Karpas-422 (cell line): ENCODE results near the gene SLC15A4. TPM values are rescaled to one million over a fixed set of nuclear protein-coding genes. Genes with fewer than 3 reads are reported as not detected.

Source experiments
- DNase-seq: peaks from one replicate; pipeline ENCODE4 v3.0.0-alpha.2; 2015
- H2AFZ ChIP-seq: fragments of 200-600 bp; sonication (generic); 2 replicates; pipeline ENCODE4 v1.6.1; 2014; ENCODE audit warnings: antibody characterized with exemption, low read length, mixed read lengths
- H3K27ac ChIP-seq: fragments of 200-600 bp; sonication (generic); 2 replicates; pipeline ENCODE4 v1.5.1; 2014; ENCODE audit warnings: mild to moderate bottlenecking, low read length, moderate library complexity
- H3K27me3 ChIP-seq: fragments of 200-600 bp; sonication (generic); 2 replicates; pipeline ENCODE4 v1.6.1; 2014; ENCODE audit warnings: low read length, mixed read lengths
- H3K36me3 ChIP-seq: fragments of 200-600 bp; sonication (generic); 2 replicates; pipeline ENCODE4 v1.6.1; 2014; ENCODE audit warnings: low read length, mixed read lengths; ENCODE audit not compliant: insufficient read depth
- H3K4me1 ChIP-seq: fragments of 200-600 bp; sonication (generic); 2 replicates; pipeline ENCODE4 v1.6.1; 2014; ENCODE audit warnings: mild to moderate bottlenecking, low read length, mixed read lengths
- H3K4me2 ChIP-seq: fragments of 200-600 bp; sonication (generic); 2 replicates; pipeline ENCODE4 v1.6.1; 2014; ENCODE audit warnings: low read length, low read depth, mild to moderate bottlenecking; ENCODE audit not compliant: poor library complexity, severe bottlenecking
- H3K4me3 ChIP-seq: fragments of 200-600 bp; sonication (generic); 2 replicates; pipeline ENCODE4 v1.5.1; 2014; ENCODE audit warnings: mild to moderate bottlenecking, antibody characterized with exemption, low read length, mixed read lengths
- H3K79me2 ChIP-seq: fragments of 200-600 bp; sonication (generic); 2 replicates; pipeline ENCODE4 v1.6.1; 2014; ENCODE audit warnings: mild to moderate bottlenecking, low read length, mixed read lengths
- H3K9ac ChIP-seq: fragments of 200-600 bp; sonication (generic); 2 replicates; pipeline ENCODE4 v1.6.0; 2014; ENCODE audit warnings: low read length
- H3K9me2 ChIP-seq: fragments of 200-600 bp; sonication (generic), shearing (Covaris generic); replicated peaks from 2 replicates; pipeline ENCODE4 v1.6.0; 2014; ENCODE audit warnings: mild to moderate bottlenecking, low read length, moderate library complexity; ENCODE audit not compliant: insufficient read depth
- H3K9me3 ChIP-seq: fragments of 300-700, 200-600 bp; sonication (generic); 2 replicates; pipeline ENCODE4 v1.6.1; 2014; ENCODE audit warnings: low read length, mixed read lengths
- H4K20me1 ChIP-seq: fragments of 200-600 bp; sonication (generic); 2 replicates; pipeline ENCODE4 v1.6.1; 2014; ENCODE audit warnings: mild to moderate bottlenecking, antibody characterized with exemption, low read length, low read depth; ENCODE audit not compliant: insufficient read depth
- total RNA-seq: library from RNA; depleted of rRNA; stranded (reverse); fragments of >200 nt; shearing (Covaris generic); gene quantifications from 2 replicates; pipeline ENCODE4 v1.2.3, GENCODE V29; 2014; ENCODE audit warnings: low replicate concordance

SLC15A4 gene
- total RNA-seq, 1 experiment from 2014 or later = 32.1 TPM

DNA sequence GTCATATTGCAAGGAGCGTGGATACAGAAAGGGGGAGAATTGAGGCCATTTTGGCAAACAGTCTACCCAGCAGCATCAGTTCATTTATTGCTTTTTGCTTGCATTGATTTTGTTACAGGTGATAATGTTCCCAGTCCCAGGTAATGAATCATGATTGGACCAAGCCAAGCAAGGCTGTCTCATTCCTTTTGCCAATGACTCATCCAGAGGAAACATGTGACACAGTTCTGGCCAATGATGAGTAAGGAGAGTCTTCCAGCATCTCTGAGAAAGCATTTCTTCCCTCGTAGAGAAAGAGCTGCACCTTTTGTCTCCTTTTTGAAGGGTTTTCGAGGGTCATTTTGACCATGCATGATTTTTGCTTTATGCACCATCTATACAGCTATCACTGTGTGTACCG lies 68.2 kb downstream of the SLC15A4 start:
- no peak overlapping the region for H3K4me2 ChIP-seq
- H3K79me2 ChIP-seq = no peaks in the 10 kb centered on the region
- no peak overlapping the region for H3K4me3 ChIP-seq
- no peak overlapping the region for H3K9ac ChIP-seq
- no peak overlapping the region for H3K27ac ChIP-seq
- H3K9me2 ChIP-seq = no peaks in the 10 kb centered on the region
- no peak overlapping the region for H2AFZ ChIP-seq
- no peak for DNase-seq
- H3K27me3 ChIP-seq = no peaks in the 10 kb centered on the region
- no peaks in the 10 kb centered on the region for H3K36me3 ChIP-seq
- no peaks in the 10 kb centered on the region for H4K20me1 ChIP-seq
- H3K4me1 ChIP-seq = no peaks in the 10 kb centered on the region
- no peaks in the 10 kb centered on the region for H3K9me3 ChIP-seq

DNA sequence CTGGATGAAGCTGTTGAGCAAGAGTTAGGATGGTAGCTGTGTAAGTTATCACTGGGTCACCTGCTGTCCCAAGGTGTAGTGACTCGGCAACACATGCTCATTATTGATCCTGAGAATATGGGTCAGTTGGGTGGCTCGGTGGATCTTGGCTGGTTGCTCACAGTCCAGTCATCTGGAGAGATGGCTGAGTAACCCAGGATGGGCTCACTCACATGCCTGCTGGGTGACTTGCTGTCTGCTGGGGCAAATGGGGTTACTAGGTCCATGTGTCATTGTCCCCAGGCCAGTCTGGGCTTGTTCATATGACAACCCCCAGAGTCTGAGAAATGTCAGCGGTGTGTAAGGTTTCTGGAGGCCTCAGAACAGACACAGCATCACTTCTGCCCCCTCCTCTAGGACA lies 69.5 kb downstream of the SLC15A4 start:
- H2AFZ ChIP-seq = no peak overlapping the region
- DNase-seq = no peak

DNA sequence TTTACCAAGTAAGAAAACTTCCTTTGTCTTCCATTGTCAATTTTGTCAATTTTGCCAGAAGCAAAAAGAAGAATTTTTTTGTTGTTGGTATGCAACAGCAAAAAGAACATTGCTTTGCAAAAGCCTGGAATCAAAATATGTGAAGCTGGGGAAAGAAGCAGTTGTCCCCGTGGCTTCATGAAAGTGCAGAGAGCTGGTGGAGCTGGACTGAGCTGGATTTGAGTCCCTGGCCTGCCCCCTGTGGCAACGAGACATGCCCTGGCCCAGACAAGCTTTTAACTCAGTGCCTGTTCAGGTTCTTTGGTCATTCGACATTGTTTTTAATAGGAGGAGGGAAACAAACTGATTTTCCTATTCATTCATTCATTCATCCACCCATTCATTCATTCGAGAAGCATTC lies 70.3 kb downstream of the SLC15A4 start:
- no peak overlapping the region for H3K27ac ChIP-seq
- no peaks in the 10 kb centered on the region for H3K4me1 ChIP-seq
- no peaks in the 10 kb centered on the region for H3K36me3 ChIP-seq
- no peaks in the 10 kb centered on the region for H3K27me3 ChIP-seq
- no peaks in the 10 kb centered on the region for H3K79me2 ChIP-seq
- H3K4me2 ChIP-seq = no peak overlapping the region
- no peak overlapping the region for H3K9ac ChIP-seq
- no peaks in the 10 kb centered on the region for H4K20me1 ChIP-seq
- H3K9me2 ChIP-seq = no peaks in the 10 kb centered on the region
- H3K9me3 ChIP-seq = no peaks in the 10 kb centered on the region
- no peak overlapping the region for H2AFZ ChIP-seq
- H3K4me3 ChIP-seq = no peak overlapping the region
- no peak for DNase-seq

More for the DNA sequence above, 69.5 kb downstream of the SLC15A4 start:
- Histone ChIP-seq H4K20me1 (no peaks in the 10 kb centered on the region), H3K36me3 (no peaks in the 10 kb centered on the region), H3K9ac (no peak overlapping the region), H3K4me3 (no peak overlapping the region), H3K9me3 (no peaks in the 10 kb centered on the region), H3K4me2 (no peak overlapping the region), H3K27ac (no peak overlapping the region), H3K9me2 (no peaks in the 10 kb centered on the region), H3K27me3 (no peaks in the 10 kb centered on the region), H3K79me2 (no peaks in the 10 kb centered on the region), H3K4me1 (no peaks in the 10 kb centered on the region)

DNA sequence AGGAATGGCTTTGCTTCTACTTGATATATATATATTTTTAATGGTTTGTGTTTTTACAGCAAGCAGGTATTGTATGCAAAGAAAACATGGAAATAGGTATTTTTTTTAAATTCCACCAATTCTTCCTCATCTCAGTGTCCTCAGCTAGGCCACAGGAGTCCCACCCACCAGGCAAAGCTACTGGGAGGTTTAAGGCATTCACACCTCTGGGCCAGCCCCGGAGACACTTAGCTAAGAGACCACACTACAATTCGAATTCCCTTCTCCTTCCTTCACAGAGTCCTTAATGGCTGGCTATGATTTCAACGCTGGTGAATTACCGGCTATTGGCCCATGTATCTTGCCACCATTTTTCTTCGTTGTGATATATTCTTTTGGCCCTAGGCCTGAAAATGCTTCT lies 71.4 kb downstream of the SLC15A4 start:
- Histone ChIP-seq H4K20me1 (no peaks in the 10 kb centered on the region), H3K9ac (no peak overlapping the region), H2AFZ (no peak overlapping the region), H3K36me3 (no peaks in the 10 kb centered on the region), H3K79me2 (no peaks in the 10 kb centered on the region), H3K27me3 (no peaks in the 10 kb centered on the region), H3K4me3 (no peak overlapping the region), H3K4me1 (no peaks in the 10 kb centered on the region), H3K9me3 (no peaks in the 10 kb centered on the region), H3K27ac (no peak overlapping the region), H3K9me2 (no peaks in the 10 kb centered on the region), H3K4me2 (no peak overlapping the region)
- DNase-seq = no peak

DNA sequence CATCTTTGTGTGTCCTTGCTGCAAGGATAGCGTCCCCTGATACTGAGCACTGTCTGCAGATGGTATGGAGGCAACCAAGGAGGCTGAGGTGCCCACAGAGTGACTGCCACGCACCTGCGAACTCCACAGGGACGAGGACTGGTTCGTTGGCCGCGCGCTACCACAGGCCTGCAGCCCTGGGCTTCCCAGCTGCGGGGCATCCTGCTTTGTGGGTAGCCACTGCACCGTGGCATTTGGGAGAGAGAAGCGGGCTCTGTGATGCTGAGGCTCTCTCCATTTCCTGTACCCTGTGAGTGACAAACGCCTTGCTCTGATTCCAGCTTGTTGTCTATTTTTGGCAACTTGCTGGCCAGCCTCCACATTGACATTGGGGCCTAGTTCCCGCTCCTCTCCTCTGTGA lies 76.3 kb downstream of the SLC15A4 start:
- no peak overlapping the region for H3K4me3 ChIP-seq
- H3K9me3 ChIP-seq = no peaks in the 10 kb centered on the region
- no peaks in the 10 kb centered on the region for H3K79me2 ChIP-seq
- no peak overlapping the region for H3K4me2 ChIP-seq
- no peak overlapping the region for H3K27ac ChIP-seq
- no peak overlapping the region for H3K9ac ChIP-seq
- H3K27me3 ChIP-seq = no peaks in the 10 kb centered on the region
- no peaks in the 10 kb centered on the region for H3K4me1 ChIP-seq
- no peak overlapping the region for H2AFZ ChIP-seq
- no peaks in the 10 kb centered on the region for H3K36me3 ChIP-seq
- no peak for DNase-seq
- no peaks in the 10 kb centered on the region for H4K20me1 ChIP-seq
- H3K9me2 ChIP-seq = no peaks in the 10 kb centered on the region

DNA sequence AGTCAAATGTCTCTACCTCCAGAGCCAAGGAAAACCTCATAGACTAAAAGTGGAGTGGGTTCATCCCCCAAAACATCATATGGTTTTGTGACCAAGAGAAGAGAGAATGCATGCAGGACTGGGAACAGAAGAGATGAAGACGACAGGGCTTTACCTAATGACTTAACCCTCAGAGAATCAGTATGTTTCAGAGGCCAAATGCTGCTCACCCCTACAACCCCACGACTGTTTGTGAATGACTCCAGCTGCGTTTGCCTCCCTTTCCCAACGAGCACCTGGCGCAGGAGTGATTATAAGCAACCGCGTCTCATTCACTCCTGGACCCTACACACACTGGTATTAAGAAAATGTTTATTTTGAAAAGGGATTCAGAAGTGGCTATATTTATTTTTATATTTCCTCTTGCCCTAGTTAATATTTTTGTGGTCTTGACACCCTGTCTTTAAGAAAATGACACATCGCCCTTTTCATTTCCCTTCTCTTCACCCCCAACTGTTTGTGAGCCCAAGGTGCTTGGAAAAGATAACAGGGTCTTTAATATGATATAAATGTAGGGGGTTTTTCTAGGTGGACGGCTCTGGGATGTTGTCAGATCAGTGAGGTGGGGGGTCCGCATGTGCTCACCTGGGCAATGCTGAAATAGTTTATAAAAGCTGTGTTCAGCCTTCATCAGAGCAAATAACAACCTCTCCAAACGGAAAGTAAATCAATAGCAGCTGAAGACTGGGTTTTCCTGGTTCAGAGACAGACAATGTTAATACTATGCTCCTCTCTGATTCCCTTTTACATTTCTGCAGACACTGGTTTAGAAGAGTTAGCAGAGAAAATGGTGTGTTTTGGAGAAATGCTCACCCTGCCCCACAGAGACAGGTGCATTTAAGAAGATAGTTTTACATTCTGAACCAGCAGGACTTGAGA lies 77.7 kb downstream of the SLC15A4 start:
- no peak for DNase-seq
- no peaks in the 10 kb centered on the region for H3K27me3 ChIP-seq
- H3K4me1 ChIP-seq = no peaks in the 10 kb centered on the region
- H3K9me3 ChIP-seq = no peaks in the 10 kb centered on the region
- no peaks in the 10 kb centered on the region for H3K9me2 ChIP-seq
- H3K4me2 ChIP-seq = no peak overlapping the region
- no peak overlapping the region for H2AFZ ChIP-seq
- H3K36me3 ChIP-seq = no peaks in the 10 kb centered on the region
- H3K27ac ChIP-seq = no peak overlapping the region
- H3K79me2 ChIP-seq = no peaks in the 10 kb centered on the region
- no peak overlapping the region for H3K4me3 ChIP-seq
- H4K20me1 ChIP-seq = no peaks in the 10 kb centered on the region
- no peak overlapping the region for H3K9ac ChIP-seq

DNA sequence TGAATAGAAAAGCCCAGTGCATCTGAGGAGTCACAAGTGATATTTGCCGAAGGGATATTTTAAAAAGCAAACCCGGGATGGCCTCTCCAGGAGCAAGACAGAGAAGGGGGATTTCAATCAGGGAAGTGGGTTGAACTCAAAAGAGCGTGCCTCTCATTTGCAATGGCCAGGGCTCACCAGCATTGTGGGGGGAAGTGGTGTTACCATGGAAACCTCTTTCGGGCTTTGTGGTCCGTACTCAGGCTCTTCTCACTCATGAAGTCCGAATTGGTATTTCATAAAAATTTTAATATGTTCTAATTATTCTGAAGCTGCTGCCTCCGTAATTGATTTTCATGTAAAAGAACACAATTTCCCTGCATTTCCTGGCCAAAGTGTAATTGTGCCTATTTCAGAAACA lies 79.8 kb downstream of the SLC15A4 start:
- Histone ChIP-seq H3K79me2 (no peaks in the 10 kb centered on the region), H3K9me3 (no peaks in the 10 kb centered on the region), H3K27me3 (no peaks in the 10 kb centered on the region), H3K36me3 (no peaks in the 10 kb centered on the region), H3K9me2 (no peaks in the 10 kb centered on the region), H3K9ac (no peak overlapping the region), H3K27ac (no peak overlapping the region), H3K4me1 (no peaks in the 10 kb centered on the region), H3K4me3 (no peak overlapping the region), H4K20me1 (no peaks in the 10 kb centered on the region), H2AFZ (no peak overlapping the region), H3K4me2 (no peak overlapping the region)
- DNase-seq = no peak
